NCI-H128 (cell line): ENCODE data around the gene EIF4G1.
A peak's percentile ranks its signal among the peaks of the same experiment; 100 is the strongest.
"Not testable (repeated sequence)": the region's sequence is repeated elsewhere in the genome, so short reads cannot be mapped to it uniquely, and the experiment has no call there.

Experiments used
- DNase-seq: peaks from one replicate; lab custom pipeline; 2025; ENCODE audit not compliant: unreplicated experiment; lab: John Stamatoyannopoulos, UW

Gene EIF4G1, protein sequence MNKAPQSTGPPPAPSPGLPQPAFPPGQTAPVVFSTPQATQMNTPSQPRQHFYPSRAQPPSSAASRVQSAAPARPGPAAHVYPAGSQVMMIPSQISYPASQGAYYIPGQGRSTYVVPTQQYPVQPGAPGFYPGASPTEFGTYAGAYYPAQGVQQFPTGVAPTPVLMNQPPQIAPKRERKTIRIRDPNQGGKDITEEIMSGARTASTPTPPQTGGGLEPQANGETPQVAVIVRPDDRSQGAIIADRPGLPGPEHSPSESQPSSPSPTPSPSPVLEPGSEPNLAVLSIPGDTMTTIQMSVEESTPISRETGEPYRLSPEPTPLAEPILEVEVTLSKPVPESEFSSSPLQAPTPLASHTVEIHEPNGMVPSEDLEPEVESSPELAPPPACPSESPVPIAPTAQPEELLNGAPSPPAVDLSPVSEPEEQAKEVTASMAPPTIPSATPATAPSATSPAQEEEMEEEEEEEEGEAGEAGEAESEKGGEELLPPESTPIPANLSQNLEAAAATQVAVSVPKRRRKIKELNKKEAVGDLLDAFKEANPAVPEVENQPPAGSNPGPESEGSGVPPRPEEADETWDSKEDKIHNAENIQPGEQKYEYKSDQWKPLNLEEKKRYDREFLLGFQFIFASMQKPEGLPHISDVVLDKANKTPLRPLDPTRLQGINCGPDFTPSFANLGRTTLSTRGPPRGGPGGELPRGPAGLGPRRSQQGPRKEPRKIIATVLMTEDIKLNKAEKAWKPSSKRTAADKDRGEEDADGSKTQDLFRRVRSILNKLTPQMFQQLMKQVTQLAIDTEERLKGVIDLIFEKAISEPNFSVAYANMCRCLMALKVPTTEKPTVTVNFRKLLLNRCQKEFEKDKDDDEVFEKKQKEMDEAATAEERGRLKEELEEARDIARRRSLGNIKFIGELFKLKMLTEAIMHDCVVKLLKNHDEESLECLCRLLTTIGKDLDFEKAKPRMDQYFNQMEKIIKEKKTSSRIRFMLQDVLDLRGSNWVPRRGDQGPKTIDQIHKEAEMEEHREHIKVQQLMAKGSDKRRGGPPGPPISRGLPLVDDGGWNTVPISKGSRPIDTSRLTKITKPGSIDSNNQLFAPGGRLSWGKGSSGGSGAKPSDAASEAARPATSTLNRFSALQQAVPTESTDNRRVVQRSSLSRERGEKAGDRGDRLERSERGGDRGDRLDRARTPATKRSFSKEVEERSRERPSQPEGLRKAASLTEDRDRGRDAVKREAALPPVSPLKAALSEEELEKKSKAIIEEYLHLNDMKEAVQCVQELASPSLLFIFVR (N-terminal part only)

DNA sequence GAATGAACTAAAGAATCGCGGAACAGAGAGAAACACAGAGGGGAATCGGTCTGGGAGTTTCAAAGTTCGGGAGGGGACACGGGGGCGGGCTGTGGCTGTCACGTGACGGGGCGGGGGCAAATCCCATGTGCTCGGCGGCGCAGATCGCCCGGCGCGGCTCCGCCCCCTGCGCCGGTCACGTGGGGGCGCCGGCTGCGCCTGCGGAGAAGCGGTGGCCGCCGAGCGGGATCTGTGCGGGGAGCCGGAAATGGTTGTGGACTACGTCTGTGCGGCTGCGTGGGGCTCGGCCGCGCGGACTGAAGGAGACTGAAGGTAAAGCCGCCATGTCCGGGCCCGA is at the start of gene EIF4G1:
Gene EIF4G1, plus strand, starts transcription at position 244 of the 337 bp plus-strand sequence. CDS start 1,191 bp downstream, outside the sequence.
- peak; percentile 82 for DNase-seq

DNA sequence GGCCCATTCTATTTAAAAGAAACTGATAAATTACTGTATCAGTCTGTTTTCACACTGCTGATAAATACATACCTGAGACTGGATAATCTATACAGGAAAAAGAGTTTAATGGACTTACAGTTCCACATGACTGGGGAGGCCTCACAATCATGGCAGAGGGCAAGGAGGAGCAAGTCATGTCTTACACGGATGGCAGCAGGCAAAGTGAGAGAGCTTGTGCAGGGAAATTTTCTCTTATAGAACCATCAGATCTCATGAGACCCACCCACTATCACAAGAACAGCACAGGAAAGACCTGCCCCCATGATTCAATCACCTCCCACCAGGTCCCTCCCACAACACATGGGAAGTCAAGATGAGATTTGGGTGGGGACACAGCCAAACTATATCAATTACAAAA is 47.2 kb upstream of the EIF4G1 start:
- DNase-seq, result not testable (repeated sequence)

DNA sequence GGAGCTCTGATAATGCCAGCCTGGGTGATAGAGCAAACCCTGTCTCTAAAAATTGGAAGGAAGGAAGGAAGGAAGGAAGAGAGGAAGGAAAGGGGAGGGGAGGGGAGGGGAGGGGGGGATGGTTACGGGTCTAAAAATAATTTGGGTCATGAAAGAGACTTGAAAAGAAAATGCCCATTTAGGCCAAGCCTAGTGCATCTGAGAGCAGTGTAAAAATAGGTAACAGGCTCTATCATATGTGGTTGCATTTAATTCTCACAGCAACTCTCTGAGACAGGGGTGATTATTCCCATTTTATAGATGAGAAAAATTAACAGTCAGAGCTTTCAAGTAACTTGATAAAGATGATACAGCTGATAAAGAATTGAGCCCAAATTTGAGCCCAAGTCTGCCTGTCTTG is 42.1 kb upstream of the EIF4G1 start:
- DNase-seq, result no peak

DNA sequence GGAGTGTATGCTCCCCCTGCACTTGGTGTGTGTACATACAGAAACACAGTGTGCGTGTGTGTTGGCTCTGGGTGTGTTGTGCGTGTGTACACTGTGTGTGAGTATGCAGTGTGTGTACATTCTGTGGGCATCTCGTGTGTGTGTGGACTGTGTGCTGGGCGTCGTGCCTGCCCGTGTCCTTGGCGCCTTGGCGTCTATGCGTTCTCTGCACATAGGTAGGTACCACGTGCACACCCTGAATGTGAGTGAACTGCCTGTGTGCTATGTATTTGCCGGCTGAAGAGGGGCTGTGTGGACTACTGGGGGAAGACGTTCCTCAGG is 39.1 kb upstream of the EIF4G1 start:
- no peak for DNase-seq

DNA sequence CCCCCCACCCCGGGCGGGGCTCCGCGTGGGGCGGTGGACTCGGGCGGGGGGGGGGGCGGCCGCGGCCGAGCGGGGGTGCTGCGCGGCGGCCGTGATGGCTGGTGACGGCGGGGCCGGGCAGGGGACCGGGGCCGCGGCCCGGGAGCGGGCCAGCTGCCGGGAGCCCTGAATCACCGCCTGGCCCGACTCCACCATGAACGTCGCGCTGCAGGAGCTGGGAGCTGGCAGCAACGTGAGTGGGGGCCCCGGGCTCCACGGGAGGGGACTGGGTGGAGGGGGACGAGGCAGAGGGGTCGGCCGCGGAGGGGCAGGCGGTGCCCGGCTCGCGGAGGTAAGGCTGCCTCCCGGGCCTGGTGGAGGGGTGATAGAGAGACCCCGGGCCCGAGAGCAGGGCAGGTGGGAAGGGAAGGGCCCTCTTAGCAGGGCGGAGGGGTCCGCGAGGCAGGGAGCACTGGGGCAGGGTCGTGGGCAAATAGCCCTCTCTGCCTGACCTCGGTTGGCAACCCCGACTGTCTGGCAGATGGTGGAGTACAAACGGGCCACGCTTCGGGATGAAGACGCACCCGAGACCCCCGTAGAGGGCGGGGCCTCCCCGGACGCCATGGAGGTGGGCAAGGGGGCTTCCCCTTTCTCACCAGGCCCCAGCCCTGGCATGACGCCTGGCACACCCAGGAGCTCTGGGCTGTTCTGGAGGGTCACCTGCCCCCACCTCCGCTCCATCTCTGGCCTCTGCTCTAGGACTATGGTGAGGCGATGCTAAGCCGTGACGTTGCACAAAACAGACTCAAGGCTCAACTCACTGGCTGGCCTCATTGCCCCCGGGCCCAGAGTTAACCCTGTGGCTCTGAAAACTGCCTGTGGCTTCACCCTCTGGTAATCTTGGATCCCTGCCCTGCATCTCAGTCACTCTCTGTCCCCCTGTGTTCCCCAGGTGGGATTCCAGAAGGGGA is 38.2 kb upstream of the EIF4G1 start, which contains the start of gene ECE2:
Gene ECE2, plus strand, starts transcription at position 62 of the 950 bp plus-strand sequence. Its CDS starts 132 bp downstream, at position 194.
- no peak for DNase-seq

DNA sequence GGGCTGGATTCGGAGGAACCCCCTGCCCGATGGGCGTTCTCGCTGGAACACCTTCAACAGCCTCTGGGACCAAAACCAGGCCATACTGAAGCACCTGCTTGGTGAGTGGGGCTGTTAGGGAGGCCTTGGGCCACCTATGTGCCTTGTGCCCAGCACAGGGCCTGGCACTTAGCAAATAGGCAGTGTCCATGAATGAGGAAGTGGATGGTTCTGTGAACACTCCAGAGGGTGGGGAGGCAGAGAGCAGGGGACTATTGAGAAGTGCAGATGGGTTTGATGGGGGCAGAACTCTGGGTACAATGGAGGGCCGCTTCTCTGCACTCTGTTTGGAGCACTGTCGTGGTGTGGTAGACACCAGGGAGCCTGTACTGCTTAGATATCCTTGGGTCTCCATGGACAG is 37.0 kb upstream of the EIF4G1 start:
- no peak for DNase-seq

DNA sequence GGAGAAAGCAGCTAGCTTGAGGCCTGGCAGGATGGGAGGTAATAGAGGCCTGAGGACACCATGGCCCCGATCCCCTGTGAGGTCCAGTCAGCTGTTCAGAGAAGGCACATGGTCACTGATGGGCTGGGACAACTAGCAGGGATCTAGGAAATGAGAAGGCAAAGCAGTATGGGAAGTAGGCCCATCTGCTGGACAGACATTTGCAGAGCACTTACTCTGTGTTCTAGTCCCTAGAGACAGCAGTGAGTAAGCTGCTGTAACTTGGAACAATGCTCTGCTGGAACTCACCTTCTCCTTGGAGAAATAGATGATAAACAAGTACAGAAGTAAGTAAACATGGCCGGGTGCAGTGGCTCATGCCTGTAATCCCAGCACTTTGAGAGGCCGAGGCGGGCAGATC is 31.5 kb upstream of the EIF4G1 start:
- DNase-seq, result no peak

DNA sequence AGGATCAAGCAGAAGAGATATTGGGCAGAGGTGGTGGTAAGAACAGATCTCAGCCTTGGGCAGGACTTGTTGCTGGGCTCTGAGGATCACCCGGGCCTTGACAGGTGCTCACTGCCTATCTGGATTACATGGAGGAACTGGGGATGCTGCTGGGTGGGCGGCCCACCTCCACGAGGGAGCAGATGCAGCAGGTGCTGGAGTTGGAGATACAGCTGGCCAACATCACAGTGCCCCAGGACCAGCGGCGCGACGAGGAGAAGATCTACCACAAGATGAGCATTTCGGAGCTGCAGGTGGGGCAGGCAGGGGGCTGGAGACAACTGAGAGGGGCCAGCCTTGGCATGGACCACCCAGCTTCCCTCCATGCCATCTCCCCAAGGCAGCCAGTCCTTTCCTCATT is 30.7 kb upstream of the EIF4G1 start:
- no peak for DNase-seq

DNA sequence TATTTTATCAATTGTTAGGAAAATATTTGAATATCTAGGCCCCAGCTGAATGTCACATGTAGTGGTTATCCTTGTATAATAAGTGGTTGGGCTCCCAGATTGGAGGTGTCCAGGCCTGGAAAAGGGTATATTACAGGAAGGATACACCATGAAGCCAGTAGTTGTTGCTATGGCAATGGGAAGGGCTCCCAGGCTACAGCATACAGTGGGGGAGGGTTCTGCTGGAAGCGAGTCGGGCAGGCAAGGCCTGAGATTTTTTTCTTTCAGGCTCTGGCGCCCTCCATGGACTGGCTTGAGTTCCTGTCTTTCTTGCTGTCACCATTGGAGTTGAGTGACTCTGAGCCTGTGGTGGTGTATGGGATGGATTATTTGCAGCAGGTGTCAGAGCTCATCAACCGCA is 29.7 kb upstream of the EIF4G1 start:
- peak; percentile 71 for DNase-seq

DNA sequence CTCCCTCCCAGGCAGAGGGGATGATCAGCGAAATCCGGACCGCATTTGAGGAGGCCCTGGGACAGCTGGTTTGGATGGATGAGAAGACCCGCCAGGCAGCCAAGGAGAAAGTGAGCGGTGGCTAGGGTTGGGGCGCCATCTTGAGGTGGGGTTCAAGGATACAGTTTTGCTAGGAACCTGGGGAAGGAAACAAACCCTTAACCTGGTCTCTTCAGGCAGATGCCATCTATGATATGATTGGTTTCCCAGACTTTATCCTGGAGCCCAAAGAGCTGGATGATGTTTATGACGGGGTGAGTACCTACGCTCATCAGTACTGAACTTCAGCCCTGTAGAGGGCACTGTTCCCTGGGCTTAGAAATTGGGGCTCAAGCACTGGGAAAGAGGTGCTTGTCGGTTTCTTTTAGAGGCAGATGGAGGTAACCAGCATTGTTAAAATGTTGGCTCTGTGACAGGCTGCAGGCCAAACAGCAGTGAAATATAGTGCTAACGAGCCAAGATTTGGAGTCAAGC is 24.9 kb upstream of the EIF4G1 start:
- DNase-seq, result peak; percentile 43

DNA sequence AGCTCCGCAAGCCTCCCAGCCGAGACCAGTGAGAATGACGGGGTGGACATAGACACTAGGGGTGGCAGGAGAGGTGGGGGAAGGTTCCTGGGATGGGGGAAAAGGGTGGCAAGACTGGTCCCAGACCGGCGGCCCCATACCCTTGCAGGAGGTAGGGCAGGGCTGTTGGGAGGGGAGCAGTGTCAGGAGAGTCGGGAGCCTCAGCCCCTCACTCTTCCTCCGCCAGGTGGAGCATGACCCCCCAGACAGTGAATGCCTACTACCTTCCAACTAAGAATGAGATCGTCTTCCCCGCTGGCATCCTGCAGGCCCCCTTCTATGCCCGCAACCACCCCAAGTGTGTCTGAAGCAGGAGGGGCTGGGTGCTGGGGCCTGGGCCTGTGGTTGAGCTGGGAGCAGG is 24.1 kb upstream of the EIF4G1 start:
- no peak for DNase-seq

DNA sequence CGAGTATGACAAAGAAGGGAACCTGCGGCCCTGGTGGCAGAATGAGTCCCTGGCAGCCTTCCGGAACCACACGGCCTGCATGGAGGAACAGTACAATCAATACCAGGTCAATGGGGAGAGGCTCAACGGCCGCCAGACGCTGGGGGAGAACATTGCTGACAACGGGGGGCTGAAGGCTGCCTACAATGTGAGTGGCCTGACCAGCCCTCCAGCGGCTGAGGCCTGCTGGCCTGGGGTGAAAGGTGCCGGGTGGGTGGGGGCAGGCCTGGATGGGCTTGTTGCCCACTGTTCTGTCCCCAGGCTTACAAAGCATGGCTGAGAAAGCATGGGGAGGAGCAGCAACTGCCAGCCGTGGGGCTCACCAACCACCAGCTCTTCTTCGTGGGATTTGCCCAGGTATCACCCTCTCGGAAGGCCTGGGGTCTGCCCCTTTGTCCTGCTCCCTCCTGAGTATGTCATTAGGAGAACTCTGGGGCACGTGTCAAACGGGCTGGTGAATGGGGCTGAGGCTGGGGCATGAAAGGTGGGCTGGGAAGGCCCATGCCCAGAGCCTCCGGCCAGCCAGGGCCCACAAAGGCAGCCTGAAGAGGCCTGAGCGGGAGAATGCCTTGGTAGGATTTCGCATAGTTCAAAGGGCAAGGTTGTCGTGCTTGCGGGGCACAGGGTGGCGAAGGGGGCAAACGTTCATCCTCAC is 23.2 kb upstream of the EIF4G1 start:
- DNase-seq, result no peak

DNA sequence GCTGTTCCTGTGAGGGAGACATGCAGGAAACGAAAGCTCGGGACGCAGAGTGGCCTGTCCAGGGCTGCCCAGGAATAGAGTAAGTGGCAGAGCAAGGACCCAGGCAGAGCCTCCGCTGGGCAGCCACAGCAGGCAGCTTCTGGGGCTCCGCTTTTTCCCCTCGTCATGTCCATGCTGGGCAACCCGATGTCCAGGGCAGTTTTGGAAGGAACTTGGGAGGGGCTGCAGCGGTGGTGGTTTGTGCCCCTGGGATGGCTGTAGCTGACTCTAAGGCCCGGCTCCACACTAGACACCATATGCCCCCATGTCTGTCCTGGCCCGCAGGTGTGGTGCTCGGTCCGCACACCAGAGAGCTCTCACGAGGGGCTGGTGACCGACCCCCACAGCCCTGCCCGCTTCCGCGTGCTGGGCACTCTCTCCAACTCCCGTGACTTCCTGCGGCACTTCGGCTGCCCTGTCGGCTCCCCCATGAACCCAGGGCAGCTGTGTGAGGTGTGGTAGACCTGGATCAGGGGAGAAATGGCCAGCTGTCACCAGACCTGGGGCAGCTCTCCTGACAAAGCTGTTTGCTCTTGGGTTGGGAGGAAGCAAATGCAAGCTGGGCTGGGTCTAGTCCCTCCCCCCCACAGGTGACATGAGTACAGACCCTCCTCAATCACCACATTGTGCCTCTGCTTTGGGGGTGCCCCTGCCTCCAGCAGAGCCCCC is 22.5 kb upstream of the EIF4G1 start:
- no peak for DNase-seq

DNA sequence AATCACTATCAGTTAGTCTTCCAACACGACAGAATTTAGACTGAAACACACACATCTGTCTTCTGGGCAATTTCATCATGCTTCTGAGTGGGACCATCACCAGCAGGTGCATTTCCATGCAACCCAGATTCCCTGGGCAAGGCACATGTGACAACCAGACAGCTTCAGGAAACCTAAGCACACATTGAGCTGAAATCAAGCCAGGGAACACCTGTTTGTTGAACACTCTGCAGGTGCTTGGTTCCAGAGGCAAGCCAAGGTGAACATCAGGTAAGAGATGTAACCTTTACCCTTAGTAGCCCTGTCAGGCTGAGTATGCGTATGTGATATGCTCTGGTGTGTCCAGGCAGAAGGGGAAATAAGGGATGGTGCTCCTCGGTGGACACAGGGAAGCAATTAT is 18.6 kb upstream of the EIF4G1 start:
- no peak for DNase-seq

DNA sequence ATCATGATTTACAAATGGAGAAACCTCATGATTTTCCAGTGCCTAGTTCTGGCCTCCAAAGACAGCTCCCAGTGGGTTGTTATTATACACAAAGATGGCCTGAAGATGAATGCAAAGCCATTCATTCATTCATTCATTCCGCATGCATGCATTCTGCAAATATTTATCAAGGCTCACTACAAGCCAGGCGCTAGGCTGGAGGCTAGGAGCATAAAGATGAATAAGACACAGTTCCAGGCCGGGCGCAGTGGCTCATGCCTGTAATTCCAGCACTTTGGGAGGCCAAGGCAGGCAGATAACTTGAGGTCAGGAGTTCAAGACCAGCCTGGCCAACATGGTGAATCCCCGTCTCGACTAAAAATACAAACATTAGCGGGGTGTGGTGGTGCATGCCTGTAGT is 17.8 kb upstream of the EIF4G1 start:
- no peak for DNase-seq

DNA sequence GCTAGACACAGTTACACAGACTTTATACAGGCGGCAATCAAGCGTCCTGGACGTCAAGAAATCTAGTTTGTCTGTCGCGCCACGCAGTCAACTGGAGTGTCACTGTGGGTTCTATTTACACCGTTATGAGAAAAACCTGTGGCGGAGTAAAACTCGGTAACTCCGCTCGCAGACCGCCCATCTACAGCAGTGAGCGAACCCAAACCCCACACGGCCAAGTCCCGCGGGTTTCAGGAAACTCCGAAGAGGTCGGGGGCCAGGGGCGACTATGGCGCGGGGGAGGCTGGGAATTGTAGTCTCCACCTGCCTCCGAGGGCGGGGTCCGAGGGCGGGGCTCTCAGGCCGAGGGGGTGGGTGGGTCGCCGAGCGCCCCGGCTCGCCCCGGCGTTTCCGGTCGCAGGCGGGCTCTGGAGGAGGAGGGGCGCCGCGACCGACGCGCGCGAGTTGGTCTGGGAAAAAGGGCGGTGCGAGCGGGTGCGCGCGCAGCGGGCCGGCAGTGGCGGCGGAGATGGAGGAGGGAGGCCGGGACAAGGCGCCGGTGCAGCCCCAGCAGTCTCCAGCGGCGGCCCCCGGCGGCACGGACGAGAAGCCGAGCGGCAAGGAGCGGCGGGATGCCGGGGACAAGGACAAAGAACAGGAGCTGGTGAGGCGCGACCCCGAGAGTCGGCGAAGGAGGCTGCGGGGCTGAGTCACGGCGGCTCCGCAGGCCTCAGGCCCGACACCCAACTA is 15.5 kb upstream of the EIF4G1 start, which contains the start of gene PSMD2:
Gene PSMD2, plus strand, starts transcription at position 483 of the 729 bp plus-strand sequence. Its CDS starts 26 bp downstream, at position 509.
- DNase-seq, result peak; percentile 90

DNA sequence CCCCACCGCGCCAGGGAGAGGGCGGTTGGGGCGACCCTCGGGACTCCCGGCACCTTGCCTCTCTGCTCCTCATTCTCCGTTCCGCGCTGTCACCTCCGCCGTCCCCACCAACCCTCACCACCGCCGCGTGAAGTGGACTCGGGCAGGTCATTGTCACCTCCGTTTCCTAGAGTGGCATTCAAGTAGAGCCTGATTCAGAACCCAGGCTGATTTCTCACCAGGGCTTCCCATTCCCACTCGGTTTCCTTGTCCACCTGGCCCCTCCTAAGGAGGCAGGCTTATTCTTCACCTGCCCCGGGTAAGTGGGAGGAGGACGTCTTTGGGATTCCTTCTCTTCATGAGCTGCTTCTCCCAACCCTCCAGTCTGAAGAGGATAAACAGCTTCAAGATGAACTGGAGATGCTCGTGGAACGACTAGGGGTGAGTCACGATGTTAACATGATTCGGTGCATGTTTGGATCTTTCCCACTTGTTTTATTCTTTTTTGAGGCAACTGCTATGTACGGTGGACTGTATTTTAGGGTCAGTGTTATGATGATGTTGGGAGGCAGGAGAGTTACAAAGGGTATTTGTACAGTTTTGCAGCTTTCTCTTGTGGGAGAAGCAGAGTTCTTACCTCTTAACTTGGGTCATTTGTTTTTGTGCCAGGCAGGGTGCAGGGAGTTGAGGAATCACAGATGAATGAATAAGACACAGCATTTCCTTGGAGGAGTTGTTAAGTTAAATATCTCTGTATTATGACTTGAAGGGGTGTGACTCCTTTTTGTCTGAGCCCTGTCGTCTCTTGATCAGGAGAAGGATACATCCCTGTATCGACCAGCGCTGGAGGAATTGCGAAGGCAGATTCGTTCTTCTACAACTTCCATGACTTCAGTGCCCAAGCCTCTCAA is 14.7 kb upstream of the EIF4G1 start:
- DNase-seq, result no peak
